MCF 10A (cell line): ENCODE results near the gene ACSS3. TPM values are rescaled to one million over a fixed set of nuclear protein-coding genes. Genes with fewer than 3 reads are reported as not detected.
A peak's percentile ranks its signal among the peaks of the same experiment; 100 is the strongest.

Experiments used
- BruUV-seq: library from RNA; stranded (reverse); fragments of 400-500 nt; replicated peaks from 2 replicates; lab custom pipeline; 2021; lab: Mats Ljungman, UMichigan
- CTCF ChIA-PET: fragments of 300-600 bp; sonication (Branson Sonifier 250); formaldehyde crosslinking; extraction: SDS; loops from one replicate; lab custom pipeline; 2021; ENCODE audit warnings: antibody characterized with exemption, inconsistent platforms; lab: Yijun Ruan, JAX
- POLR2A ChIA-PET: fragments of 300-600, 350-650 bp; sonication (Branson Sonifier 250); formaldehyde crosslinking; extraction: SDS; loops from one replicate; lab custom pipeline; 2020; ENCODE audit warnings: antibody characterized with exemption, inconsistent platforms; lab: Yijun Ruan, JAX
- DNase-seq: peaks from one replicate; pipeline ENCODE4 v3.0.0-alpha.2; 2018; ENCODE audit not compliant: unreplicated experiment
- H3K27ac Mint-ChIP-seq: one replicate; pipeline ENCODE4 v1.8.0; 2022; ENCODE audit warnings: mild to moderate bottlenecking, low read depth, mixed read lengths; ENCODE audit not compliant: unreplicated experiment
- H3K27me3 Mint-ChIP-seq: one replicate; pipeline ENCODE4 v1.8.0; 2022; ENCODE audit warnings: mixed read lengths; ENCODE audit not compliant: insufficient read depth, unreplicated experiment
- H3K36me3 Mint-ChIP-seq: one replicate; pipeline ENCODE4 v1.8.0; 2022; ENCODE audit warnings: mild to moderate bottlenecking, moderate library complexity, mixed read lengths; ENCODE audit not compliant: insufficient read depth, unreplicated experiment
- H3K4me1 Mint-ChIP-seq: one replicate; pipeline ENCODE4 v1.8.0; 2022; ENCODE audit warnings: mixed read lengths; ENCODE audit not compliant: insufficient read depth, unreplicated experiment
- H3K4me3 Mint-ChIP-seq: one replicate; pipeline ENCODE4 v1.8.0; 2022; ENCODE audit warnings: mild to moderate bottlenecking, moderate library complexity, mixed read lengths; ENCODE audit not compliant: unreplicated experiment
- H3K9me3 Mint-ChIP-seq: one replicate; pipeline ENCODE4 v1.8.0; 2022; ENCODE audit warnings: mixed read lengths; ENCODE audit not compliant: unreplicated experiment
- intact Hi-C: fragments of 100-400 bp; cut with micrococcal nuclease; formaldehyde crosslinking; loops from 2 replicates; pipeline ENCODE4 v1.14.1; 2022
- total RNA-seq: library from RNA; stranded (reverse); gene quantifications from 2 replicates; pipeline ENCODE4 v1.2.3, GENCODE V29; 2022
- TF ChIP-seq, protein P1 (sequence below): fragments of 200-600 bp; IDR thresholded peaks from one replicate; pipeline ENCODE4 v1.8.0; 2022; ENCODE audit warnings: antibody characterized with exemption, mild to moderate bottlenecking; ENCODE audit not compliant: unreplicated experiment

ACSS3 gene
- total RNA-seq, 1 experiment from 2014 or later = not detected

DNA sequence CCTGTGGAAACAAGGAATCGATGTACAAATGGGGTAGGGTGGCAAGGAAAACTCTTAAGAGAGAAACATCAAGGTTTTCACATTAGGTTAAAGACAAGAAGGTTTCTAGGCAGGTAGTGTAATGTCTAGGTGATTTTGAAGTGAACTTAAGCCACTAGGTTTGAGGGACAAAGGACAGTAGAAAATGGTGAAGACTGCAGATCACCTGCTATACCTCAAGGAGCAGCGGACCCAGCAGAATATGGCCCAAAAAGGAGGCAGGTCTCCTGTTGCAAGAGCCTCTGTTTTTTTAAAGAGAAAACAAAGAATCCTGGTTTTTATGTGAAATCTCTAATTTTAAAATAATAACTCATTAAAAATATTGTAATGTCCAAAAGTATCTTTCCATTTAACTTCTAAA, 178.1 kb downstream of the ACSS3 start:
- Mint-ChIP-seq H3K27me3 (peaks cover 80% of the 10 kb centered on the region), H3K4me3 (no peak overlapping the region), H3K27ac (no peak overlapping the region), H3K9me3 (no peaks in the 10 kb centered on the region), H3K4me1 (no peaks in the 10 kb centered on the region), H3K36me3 (no peaks in the 10 kb centered on the region)
- TF ChIP-seq, protein P1, sequence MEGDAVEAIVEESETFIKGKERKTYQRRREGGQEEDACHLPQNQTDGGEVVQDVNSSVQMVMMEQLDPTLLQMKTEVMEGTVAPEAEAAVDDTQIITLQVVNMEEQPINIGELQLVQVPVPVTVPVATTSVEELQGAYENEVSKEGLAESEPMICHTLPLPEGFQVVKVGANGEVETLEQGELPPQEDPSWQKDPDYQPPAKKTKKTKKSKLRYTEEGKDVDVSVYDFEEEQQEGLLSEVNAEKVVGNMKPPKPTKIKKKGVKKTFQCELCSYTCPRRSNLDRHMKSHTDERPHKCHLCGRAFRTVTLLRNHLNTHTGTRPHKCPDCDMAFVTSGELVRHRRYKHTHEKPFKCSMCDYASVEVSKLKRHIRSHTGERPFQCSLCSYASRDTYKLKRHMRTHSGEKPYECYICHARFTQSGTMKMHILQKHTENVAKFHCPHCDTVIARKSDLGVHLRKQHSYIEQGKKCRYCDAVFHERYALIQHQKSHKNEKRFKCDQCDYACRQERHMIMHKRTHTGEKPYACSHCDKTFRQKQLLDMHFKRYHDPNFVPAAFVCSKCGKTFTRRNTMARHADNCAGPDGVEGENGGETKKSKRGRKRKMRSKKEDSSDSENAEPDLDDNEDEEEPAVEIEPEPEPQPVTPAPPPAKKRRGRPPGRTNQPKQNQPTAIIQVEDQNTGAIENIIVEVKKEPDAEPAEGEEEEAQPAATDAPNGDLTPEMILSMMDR = no peak
- intact Hi-C loops = loop anchor here (5.0 to 10.0 kb wide), 5 partner anchors 111 to 1059 kb away; no protein-coding TSS in a partner anchor
- ChIA-PET CTCF (no interaction called here), POLR2A (no interaction called here)
- no peak for DNase-seq
- BruUV-seq = no TSS peak

DNA sequence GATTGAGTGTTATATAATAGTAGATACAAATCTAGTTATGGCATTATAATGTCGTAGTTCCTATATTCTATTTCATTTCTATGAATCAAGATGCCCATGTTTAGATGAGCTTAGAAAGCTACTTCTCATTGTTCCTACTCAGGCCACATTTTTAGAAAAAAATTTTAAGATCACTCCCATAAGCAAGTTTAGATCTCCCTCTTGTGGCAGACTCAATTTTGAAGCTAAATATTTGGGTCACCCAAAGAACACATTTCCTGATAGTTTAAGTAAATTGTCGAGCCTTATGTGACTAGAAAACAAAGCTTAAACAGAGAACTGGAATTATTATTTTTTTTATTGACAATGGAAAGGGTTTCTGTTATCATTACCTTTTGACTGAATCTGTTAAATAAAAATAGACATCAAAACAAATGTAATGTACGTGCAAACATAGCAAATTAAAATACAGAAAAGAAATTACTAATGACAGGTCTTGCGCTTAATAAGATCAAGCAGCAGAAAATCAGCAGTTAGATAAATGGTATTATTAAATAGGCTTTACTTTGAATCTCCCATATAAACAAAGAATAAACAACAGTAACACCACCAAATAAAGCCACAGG, 180.2 kb downstream of the ACSS3 start:
- TF ChIP-seq, protein P1 = peak; percentile 46
- peak; percentile 55 for DNase-seq
- Mint-ChIP-seq H3K4me3 (no peak overlapping the region), H3K9me3 (no peaks in the 10 kb centered on the region), H3K27ac (no peak overlapping the region), H3K4me1 (no peaks in the 10 kb centered on the region), H3K27me3 (peaks cover 76% of the 10 kb centered on the region), H3K36me3 (no peaks in the 10 kb centered on the region)
- POLR2A ChIA-PET = interaction anchor here (0.6 to 0.7 kb wide), 2 partner anchors 690 to 1828 kb away, joined by 3 read pairs; no protein-coding TSS in a partner anchor
- no TSS peak for BruUV-seq
- intact Hi-C loops = loop anchor here (2.0 to 10.0 kb wide), 7 partner anchors 113 to 1061 kb away; no protein-coding TSS in a partner anchor
- CTCF ChIA-PET = interaction anchor here (0.5 to 1.7 kb wide), 12 partner anchors 9 to 1198 kb away, joined by 3 to 7 read pairs (median 3); no protein-coding TSS in a partner anchor

DNA sequence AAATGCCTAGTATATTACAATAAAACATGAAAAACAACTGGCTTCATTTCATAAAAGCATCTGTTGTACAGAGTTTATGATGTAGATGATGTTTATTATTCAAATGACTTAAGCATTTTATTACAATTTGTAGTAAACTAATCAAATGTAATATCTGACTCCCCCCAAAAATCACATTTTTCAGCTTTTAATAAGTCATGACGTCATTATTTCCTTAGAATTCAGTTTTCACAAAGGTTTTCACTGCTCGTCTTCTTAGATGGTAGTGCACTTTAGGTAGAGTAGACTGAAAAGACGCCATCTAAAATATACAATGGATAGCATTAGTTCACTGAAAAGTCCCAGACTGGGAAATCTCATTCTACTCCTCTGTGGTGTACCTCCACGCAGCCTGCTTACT, 181.5 kb downstream of the ACSS3 start:
- no TSS peak for BruUV-seq
- ChIA-PET CTCF (interaction anchor here (0.8 to 1.7 kb wide), 3 partner anchors 352 to 846 kb away, joined by 3 to 7 read pairs (median 3); no protein-coding TSS in a partner anchor), POLR2A (no interaction called here)
- DNase-seq = no peak
- intact Hi-C loops = loop anchor here (2.0 to 10.0 kb wide), 7 partner anchors 115 to 1062 kb away; no protein-coding TSS in a partner anchor
- no peak overlapping the region for H3K27ac Mint-ChIP-seq
- H3K36me3 Mint-ChIP-seq = no peaks in the 10 kb centered on the region
- H3K4me3 Mint-ChIP-seq = no peak overlapping the region
- TF ChIP-seq, protein P1 = no peak
- H3K4me1 Mint-ChIP-seq = no peaks in the 10 kb centered on the region
- peaks cover 77% of the 10 kb centered on the region for H3K27me3 Mint-ChIP-seq
- no peaks in the 10 kb centered on the region for H3K9me3 Mint-ChIP-seq

DNA sequence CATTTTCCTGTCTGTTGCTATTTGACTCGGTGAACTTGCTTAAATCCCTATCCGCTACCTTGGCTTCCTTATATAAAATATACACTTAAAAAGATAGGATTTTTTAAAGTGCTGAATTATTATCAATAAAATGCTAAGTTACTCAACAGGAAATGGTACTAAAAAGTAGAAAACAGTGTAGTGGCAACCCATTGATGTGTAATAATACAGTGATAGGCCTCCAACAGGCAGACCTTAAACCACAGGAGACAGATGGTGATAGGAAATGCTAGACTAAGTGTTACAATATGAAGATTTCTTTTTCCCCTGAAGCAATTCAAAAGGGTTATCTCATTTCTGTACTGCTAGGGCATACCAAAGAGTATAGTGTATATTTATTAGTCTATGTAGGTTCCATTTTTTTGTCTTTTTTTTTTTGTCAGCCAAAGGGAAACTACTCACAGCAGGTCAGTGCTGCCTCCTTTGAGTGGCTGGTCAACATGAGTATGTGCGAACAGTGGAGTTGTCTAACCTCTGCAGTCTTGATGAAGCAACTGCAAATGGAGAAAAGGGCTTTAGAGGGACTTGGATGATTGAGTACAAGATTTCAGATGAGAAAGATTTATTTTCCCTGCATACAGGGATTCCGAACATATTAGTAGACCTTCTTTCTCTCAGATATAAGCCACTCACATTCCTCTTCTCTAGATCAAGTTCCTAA, 183.8 kb downstream of the ACSS3 start:
- intact Hi-C loops = no loop called here
- Mint-ChIP-seq H3K4me1 (no peaks in the 10 kb centered on the region), H3K27ac (no peak overlapping the region), H3K36me3 (no peaks in the 10 kb centered on the region), H3K9me3 (no peaks in the 10 kb centered on the region), H3K27me3 (peaks cover 62% of the 10 kb centered on the region), H3K4me3 (no peak overlapping the region)
- TF ChIP-seq, protein P1 = no peak
- ChIA-PET CTCF (no interaction called here), POLR2A (no interaction called here)
- BruUV-seq = no TSS peak
- no peak for DNase-seq
